22Rv1 (cell line): ENCODE data around the gene KIFC3.

Experiments
- CTCF ChIP-seq: fragments of 450-650 bp; IDR thresholded peaks from 2 replicates; pipeline ENCODE4 v1.5.1; 2017; ENCODE audit warnings: mild to moderate bottlenecking
- ZFX ChIP-seq: fragments of 450-650 bp; IDR thresholded peaks from 2 replicates; pipeline ENCODE4 v1.6.1; 2017; ENCODE audit warnings: antibody characterized with exemption, borderline replicate concordance

- TF ChIP-seq CTCF (no peak), ZFX (no peak)
These were observed 2.9 kb upstream of the KIFC3 start for GRCh38 chr16:57805176-57805575.
